D721Med (cell line): Measurements from ENCODE around the gene KCNK2.
A peak's percentile ranks its signal among the peaks of the same experiment; 100 is the strongest.

Source experiments
- DNase-seq: peaks from one replicate; pipeline ENCODE4 v3.0.0; 2011; ENCODE audit warnings: low spot score; ENCODE audit not compliant: insufficient read length
- FAIRE-seq: peaks from 2 replicates; lab custom pipeline; 2011; peaks lifted over from hg19 to GRCh38; lab: Jason Lieb, UNC
- TF ChIP-seq, protein P1 (sequence below): IDR thresholded peaks from 2 replicates; pipeline ENCODE4 v1.5.1; 2012; ENCODE audit warnings: mild to moderate bottlenecking, control low read depth; ENCODE audit not compliant: insufficient read depth; ENCODE audit errors: missing control alignments

Gene KCNK2

DNA sequence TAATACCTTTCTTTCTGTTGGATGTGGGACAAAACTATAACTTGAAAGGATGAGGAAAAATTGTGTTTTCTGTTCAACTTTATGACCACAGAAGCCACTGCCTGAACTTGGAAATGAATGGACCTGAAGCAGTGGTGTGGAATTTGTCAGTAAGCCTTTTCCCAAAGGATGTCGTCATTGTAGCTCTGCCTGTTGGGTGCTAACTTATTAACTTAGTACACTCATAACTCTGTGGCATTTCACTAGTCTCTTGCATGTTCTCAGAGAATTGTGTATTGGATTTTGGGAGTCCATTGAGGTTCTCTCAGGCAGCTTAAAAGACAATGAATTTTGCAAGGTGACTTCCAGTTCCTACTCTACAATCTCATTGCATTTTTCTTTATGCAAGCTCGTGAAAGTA, 49.6 kb downstream of the KCNK2 start:
- TF ChIP-seq, protein P1, sequence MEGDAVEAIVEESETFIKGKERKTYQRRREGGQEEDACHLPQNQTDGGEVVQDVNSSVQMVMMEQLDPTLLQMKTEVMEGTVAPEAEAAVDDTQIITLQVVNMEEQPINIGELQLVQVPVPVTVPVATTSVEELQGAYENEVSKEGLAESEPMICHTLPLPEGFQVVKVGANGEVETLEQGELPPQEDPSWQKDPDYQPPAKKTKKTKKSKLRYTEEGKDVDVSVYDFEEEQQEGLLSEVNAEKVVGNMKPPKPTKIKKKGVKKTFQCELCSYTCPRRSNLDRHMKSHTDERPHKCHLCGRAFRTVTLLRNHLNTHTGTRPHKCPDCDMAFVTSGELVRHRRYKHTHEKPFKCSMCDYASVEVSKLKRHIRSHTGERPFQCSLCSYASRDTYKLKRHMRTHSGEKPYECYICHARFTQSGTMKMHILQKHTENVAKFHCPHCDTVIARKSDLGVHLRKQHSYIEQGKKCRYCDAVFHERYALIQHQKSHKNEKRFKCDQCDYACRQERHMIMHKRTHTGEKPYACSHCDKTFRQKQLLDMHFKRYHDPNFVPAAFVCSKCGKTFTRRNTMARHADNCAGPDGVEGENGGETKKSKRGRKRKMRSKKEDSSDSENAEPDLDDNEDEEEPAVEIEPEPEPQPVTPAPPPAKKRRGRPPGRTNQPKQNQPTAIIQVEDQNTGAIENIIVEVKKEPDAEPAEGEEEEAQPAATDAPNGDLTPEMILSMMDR: no peak
- FAIRE-seq (peak; percentile 84), DNase-seq (no peak)

DNA sequence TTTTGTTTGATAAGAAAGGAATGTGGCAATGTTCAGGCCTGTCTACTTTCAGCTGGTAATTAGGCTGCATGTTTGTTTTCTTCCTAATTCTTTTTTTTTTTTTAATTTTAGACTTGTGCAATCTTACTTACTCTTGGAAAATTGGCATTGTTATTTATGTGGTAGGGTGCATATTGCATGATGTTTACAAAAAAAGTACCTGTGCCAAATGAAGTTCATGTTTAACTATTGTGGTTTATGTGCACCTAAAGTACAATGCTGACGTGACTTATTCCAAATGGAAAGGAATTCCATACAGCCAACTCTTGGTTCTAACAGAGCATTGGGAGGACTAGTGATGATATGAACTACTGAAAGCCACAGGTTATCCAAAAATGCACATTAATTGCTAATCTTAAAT, 51.0 kb downstream of the KCNK2 start:
- FAIRE-seq (no peak), DNase-seq (no peak)
- TF ChIP-seq, protein P1: no peak

DNA sequence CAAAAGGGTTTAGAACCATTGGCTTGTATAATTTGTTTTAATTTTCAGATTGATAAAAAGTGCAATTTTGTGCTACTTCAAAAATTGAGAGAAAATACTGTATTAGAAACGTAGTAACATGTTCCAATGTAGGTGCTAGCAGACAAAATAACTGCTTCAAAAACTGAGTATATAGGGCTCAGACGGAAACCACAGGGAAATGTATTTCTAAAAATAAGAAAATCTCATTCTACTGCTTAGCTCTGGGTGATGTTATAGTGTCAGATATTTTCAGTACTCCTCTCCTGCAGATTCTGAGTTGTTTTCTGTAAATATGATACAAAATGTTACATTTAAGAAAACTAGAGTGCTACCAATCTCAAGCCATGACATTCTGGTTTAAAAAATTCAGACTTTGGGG, 55.4 kb downstream of the KCNK2 start:
- FAIRE-seq (no peak), DNase-seq (no peak)
- TF ChIP-seq, protein P1: no peak

DNA sequence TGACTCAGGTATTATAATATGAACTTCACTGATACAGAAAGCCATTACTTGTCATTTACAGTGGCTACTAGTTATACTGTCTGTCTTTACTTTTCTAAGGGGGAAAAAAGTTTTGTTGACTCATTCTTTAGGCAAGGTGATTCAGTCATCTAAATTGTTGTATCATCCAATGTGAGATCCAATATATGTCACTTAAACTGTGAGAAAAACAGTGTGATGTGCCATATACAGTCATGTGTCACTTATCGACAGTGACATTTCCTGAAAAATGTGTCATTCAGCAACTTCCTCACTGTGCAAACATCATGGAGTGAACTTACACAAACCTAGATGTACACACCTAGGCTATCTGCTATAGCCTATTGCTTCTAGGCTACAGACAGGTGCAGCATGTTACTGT, 57.6 kb downstream of the KCNK2 start:
- FAIRE-seq (peak; percentile 74), DNase-seq (no peak)
- TF ChIP-seq, protein P1: no peak

DNA sequence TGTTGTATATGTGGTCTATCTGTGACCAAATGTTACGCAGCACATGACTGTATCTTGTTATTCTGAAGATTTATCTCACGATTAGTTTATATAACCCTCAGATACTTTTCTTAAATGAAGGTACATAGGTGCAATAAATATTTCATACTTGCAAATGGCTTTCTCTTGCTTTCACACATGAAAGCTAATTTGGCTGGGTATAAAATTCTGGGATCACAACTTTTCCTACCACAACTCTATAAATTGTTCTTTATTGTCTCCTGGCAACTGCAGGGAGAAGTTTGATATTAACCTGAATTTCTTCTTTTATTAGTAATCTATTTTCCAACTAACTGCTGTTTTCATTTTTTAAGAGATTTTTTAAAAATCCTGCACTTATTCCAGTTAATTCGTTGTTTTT, 58.9 kb downstream of the KCNK2 start:
- FAIRE-seq (no peak), DNase-seq (no peak)
- TF ChIP-seq, protein P1: no peak

DNA sequence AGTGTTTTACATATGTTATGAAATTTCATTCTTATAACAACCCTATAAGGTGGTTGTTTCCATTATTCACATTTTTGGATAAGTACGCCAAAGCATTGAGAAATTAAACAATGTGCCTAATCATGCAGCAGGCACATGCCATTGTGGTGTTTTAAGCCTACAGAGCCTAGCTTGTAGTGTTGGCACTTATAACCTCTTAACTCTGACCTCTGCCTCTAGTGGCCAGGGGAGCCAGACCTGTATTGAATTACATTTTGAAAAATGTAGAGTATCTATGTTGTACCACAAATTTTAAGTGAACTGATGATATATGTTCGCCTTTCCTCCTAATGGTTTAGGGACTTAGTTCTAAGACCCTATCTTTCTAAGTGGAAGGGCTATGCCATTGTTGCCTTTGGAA, 61.0 kb downstream of the KCNK2 start:
- TF ChIP-seq, protein P1: no peak
- DNase-seq: no peak
- peak; percentile 77 for FAIRE-seq

DNA sequence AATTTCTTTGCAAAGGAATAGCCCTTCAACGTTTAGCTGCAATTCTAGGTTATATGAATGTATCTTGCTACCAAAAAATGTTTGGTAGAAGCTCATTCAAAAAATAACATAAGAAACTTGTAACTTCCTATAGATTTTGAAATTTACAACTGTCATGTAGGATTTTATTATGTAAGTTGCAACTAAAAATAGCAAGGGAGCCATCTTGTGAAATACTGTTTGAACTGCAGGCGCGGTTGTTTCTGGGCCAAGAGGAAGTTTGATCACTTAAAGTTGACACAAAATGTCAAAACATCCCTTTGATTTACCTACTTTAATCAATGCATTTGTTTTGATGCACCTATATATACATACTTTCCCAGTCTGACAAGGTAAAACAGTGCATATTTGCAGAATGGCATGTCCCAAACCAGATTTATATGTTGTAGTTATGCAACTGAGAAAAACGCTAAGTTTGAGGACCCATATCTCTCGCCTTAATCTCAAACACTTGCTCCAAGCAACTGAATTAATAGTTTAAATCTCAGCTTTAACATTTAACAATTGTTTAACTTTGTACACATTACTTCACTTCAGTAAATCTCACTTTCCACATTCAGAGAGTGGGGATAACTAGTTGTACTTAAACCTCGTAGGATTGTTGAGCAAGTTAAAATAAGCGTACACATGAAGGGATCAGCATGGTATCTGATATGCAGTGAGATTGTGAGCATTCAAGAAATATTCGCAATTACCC, 63.9 kb downstream of the KCNK2 start:
- FAIRE-seq: peak; percentile 88
- no peak for DNase-seq
- TF ChIP-seq, protein P1: peak; percentile 76
